Activated naive CD8-positive, alpha-beta T cell (primary cell): ENCODE data around the gene AMBRA1.

Source experiments
- H3K27ac Mint-ChIP-seq: one replicate; pipeline ENCODE4 v1.8.0; 2021; ENCODE audit warnings: mixed read lengths
- H3K27me3 Mint-ChIP-seq: one replicate; pipeline ENCODE4 v1.8.0; 2021; ENCODE audit warnings: mixed read lengths
- H3K36me3 Mint-ChIP-seq: one replicate; pipeline ENCODE4 v1.8.0; 2021; ENCODE audit warnings: mixed read lengths
- H3K4me1 Mint-ChIP-seq: one replicate; pipeline ENCODE4 v1.8.0; 2021; ENCODE audit warnings: low read depth, mixed read lengths
- H3K4me3 Mint-ChIP-seq: one replicate; pipeline ENCODE4 v1.8.0; 2021; ENCODE audit warnings: mild to moderate bottlenecking, mixed read lengths
- H3K9me3 Mint-ChIP-seq: one replicate; pipeline ENCODE4 v1.8.0; 2021; ENCODE audit warnings: low read depth, mixed read lengths

Gene AMBRA1

DNA sequence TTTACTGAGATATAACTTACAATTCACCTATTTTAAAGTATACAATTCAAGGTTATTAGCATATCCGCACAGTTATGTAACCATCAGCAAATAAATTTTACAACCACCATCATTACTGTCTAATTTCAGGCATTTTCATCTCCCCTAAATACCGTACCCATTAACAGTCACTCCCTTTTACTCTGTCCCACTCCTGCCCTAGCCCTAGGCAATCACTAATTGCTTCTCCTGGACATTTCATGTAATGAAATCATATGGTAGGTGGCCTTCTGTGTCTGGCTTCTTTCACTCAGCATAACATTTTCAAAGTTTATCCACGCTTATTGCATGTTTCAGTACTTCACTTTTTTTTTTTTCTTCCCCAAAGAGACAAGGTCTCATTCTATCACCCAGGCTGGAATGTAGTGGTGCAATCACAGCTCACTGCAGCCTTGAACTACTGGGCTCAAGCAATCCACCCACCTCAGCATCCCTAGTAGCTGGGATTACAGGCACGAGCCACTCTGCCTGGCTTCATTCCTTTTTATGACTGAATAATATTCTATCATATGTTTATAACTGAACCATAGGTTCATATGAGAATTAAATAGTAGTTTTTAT lies 140.8 kb downstream of the AMBRA1 start:
- Mint-ChIP-seq H3K27me3 (no peaks in the 10 kb centered on the region), H3K4me1 (peaks cover 22% of the 10 kb centered on the region), H3K27ac (no peak overlapping the region), H3K9me3 (no peaks in the 10 kb centered on the region), H3K4me3 (no peak overlapping the region), H3K36me3 (peaks cover 9% of the 10 kb centered on the region)

DNA sequence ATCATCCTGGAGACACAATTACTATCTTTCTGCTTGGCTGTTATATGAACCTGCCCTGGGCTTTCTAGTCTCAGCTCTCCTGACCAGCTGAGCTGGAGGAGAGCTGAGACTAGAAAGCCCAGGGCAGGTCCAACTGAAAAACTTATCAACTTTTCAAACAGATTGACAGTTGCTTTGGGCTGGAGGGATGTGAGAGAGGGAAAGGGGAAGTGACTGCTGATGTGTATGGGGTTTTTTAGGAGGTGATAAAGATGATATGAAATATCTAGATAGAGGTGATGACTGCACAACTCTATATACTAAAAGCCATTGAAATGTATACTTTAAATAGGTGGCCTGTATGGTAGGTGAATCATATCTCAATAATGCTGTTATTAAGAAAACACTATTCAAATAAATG lies 142.1 kb downstream of the AMBRA1 start:
- Mint-ChIP-seq H3K4me1 (peaks cover 21% of the 10 kb centered on the region), H3K27ac (no peak overlapping the region), H3K27me3 (no peaks in the 10 kb centered on the region), H3K4me3 (no peak overlapping the region), H3K9me3 (no peaks in the 10 kb centered on the region), H3K36me3 (peaks cover 9% of the 10 kb centered on the region)

- H3K27ac Mint-ChIP-seq, result no peak overlapping the region
- peaks cover 7% of the 10 kb centered on the region for H3K36me3 Mint-ChIP-seq
- H3K4me1 Mint-ChIP-seq, result peaks cover 17% of the 10 kb centered on the region
- no peaks in the 10 kb centered on the region for H3K27me3 Mint-ChIP-seq
- no peaks in the 10 kb centered on the region for H3K9me3 Mint-ChIP-seq
- H3K4me3 Mint-ChIP-seq, result no peak overlapping the region
These were observed 142.9 kb downstream of the AMBRA1 start for GRCh38 chr11:46450846-46451477.

DNA sequence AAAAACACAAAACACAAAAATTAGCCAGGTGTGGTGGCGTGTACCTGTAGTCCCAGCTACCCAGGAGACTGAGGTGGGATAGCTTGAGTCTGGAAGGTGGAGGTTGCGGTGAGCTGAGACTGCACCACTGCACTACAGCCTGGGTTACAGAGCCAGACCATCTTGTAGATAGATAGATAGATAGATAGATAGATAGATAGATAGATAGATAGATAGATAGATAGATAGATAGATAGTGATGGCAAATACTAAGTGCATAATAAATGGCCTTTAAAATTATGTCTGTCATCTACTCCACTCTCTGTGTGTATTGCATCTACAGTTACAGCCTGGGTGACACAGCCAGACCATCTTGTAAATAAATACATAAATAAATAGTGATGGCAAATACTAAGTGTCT lies 146.3 kb downstream of the AMBRA1 start:
- H3K9me3 Mint-ChIP-seq, result no peaks in the 10 kb centered on the region
- no peak overlapping the region for H3K4me3 Mint-ChIP-seq
- no peaks in the 10 kb centered on the region for H3K27me3 Mint-ChIP-seq
- no peak overlapping the region for H3K27ac Mint-ChIP-seq
- H3K36me3 Mint-ChIP-seq, result peaks cover 4% of the 10 kb centered on the region
- peaks cover 14% of the 10 kb centered on the region for H3K4me1 Mint-ChIP-seq

GRCh38 chr11:46445920-46446771 lies 147.7 kb downstream of the AMBRA1 start:
- Mint-ChIP-seq H3K27ac (no peak overlapping the region), H3K36me3 (peaks cover 4% of the 10 kb centered on the region)

DNA sequence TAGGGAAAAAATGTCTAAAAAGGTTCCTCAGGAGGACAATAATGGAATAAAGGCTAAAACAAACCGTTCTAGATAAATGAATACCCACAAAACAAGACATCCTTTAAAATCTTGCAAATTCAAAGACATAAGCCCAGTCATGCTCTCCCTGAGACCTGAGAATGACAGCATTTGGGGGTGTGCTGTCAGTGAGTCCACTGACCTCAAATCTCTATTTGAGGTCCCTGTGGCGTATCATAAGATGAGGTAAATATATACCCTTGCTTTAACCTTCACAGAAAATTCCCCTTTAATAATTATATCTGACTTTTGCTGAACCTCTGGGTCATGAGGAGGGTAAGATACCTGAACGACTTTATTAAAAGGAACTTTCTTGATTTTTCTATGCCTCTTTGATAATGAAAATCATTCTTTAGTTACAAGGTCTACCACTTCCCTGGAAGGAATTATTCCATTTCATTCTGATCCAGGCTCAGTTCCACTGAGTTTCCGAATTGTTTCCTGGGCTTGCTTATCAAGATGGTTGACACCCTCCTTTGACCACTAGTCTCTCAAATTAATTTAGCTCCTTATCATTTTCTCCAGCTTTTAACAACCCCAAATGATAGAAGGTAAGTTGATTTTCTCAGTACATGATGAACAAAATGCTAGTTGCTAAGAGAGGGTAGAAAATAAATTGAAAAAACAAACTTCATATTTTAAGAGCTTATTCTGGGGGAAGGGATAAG lies 148.5 kb downstream of the AMBRA1 start:
- Mint-ChIP-seq H3K27ac (no peak overlapping the region), H3K4me1 (peaks cover 12% of the 10 kb centered on the region), H3K27me3 (no peaks in the 10 kb centered on the region), H3K4me3 (no peak overlapping the region), H3K9me3 (no peaks in the 10 kb centered on the region), H3K36me3 (peaks cover 8% of the 10 kb centered on the region)

More at GRCh38 chr11:46445920-46446771, 147.7 kb downstream of the AMBRA1 start:
- Mint-ChIP-seq H3K4me1 (peaks cover 12% of the 10 kb centered on the region), H3K27me3 (no peaks in the 10 kb centered on the region), H3K4me3 (no peak overlapping the region), H3K9me3 (no peaks in the 10 kb centered on the region)

DNA sequence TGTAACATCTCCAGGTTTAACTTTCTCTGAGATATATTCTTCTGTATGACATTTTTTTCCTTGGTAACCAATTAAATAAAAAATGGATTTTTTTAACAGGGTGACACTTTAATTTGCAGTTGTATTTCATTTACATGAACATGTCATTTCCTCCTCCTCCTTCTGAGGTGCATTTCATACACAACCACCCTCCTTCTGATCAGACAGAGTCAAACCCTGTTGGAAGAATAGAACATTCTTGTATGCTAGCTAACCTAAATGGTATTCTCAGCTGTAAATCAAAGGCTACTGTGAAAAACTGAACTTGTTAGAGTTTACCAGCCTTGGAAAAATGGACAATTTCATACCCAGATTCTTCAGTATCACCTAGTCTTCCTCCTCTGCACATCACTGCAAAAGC lies 149.5 kb downstream of the AMBRA1 start:
- peaks cover 10% of the 10 kb centered on the region for H3K4me1 Mint-ChIP-seq
- peaks cover 9% of the 10 kb centered on the region for H3K36me3 Mint-ChIP-seq
- no peak overlapping the region for H3K27ac Mint-ChIP-seq
- no peaks in the 10 kb centered on the region for H3K27me3 Mint-ChIP-seq
- no peak overlapping the region for H3K4me3 Mint-ChIP-seq
- H3K9me3 Mint-ChIP-seq, result no peaks in the 10 kb centered on the region

DNA sequence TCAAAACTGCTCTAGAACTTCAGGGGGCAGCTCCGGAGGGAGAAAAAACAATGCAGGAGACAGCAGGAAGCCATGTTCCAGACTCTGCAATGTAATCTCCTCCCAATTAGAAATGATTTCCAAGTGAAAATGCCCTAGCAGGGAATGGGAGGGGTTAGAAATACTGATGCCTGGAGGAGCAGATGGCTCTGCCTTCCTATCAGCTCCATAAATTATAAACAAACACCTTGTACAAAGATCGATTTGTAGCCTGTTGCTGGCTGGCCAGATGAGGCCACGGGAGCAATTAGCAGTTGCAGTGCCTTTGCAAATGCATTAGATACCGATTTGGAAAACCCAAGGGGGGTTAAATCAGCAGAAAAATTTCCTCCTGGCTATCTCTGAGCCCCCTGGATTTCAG lies 155.6 kb downstream of the AMBRA1 start:
- Mint-ChIP-seq H3K36me3 (peaks cover 11% of the 10 kb centered on the region), H3K27ac (no peak overlapping the region), H3K4me3 (no peak overlapping the region), H3K4me1 (no peaks in the 10 kb centered on the region), H3K27me3 (no peaks in the 10 kb centered on the region), H3K9me3 (no peaks in the 10 kb centered on the region)

- no peaks in the 10 kb centered on the region for H3K9me3 Mint-ChIP-seq
- H3K27ac Mint-ChIP-seq, result no peak overlapping the region
- H3K27me3 Mint-ChIP-seq, result no peaks in the 10 kb centered on the region
- H3K4me3 Mint-ChIP-seq, result no peak overlapping the region
- no peaks in the 10 kb centered on the region for H3K4me1 Mint-ChIP-seq
- peaks cover 13% of the 10 kb centered on the region for H3K36me3 Mint-ChIP-seq
These were observed 156.6 kb downstream of the AMBRA1 start for GRCh38 chr11:46437122-46437689.

DNA sequence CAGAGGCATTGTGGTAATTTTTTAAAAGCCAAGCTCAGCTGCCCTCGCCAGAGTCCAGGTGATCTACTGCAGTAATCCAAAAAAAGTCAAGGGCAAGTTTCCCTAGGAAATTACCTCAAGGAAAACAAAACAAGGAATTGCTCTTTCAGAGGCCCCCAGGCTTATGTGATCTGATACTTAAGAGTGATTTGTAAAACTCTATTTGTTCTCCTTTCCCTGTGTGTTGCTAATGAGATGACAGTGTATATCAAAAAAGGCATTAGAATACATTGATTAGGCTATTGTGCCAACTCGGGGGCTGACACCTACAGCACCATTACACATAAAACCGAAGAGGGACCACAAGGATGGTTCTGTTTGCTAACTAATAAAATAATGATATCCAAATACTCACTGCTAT lies 157.7 kb downstream of the AMBRA1 start:
- no peaks in the 10 kb centered on the region for H3K4me1 Mint-ChIP-seq
- peaks cover 13% of the 10 kb centered on the region for H3K36me3 Mint-ChIP-seq
- no peak overlapping the region for H3K4me3 Mint-ChIP-seq
- H3K27me3 Mint-ChIP-seq, result no peaks in the 10 kb centered on the region
- H3K27ac Mint-ChIP-seq, result no peak overlapping the region
- no peaks in the 10 kb centered on the region for H3K9me3 Mint-ChIP-seq

DNA sequence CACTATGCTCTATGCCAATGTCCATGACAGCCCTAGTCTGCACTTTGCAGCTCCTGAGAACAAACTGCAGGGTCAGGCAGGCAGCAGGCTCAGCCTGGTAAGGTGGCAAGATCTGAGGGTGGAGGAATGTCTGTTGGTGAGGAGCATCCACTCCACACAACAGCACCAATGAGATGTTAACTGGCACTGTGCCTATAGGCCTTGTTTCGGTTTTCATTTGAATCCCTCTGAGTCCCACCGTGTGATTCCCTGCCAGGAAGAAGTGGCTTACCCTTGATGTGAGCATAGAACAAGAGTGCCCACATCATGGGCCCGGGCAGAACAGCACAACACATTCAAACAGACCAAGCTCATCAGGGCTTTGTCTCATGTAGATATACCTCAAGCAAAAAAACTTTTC lies 158.1 kb downstream of the AMBRA1 start:
- peaks cover 10% of the 10 kb centered on the region for H3K36me3 Mint-ChIP-seq
- H3K4me1 Mint-ChIP-seq, result no peaks in the 10 kb centered on the region
- no peaks in the 10 kb centered on the region for H3K9me3 Mint-ChIP-seq
- H3K27me3 Mint-ChIP-seq, result no peaks in the 10 kb centered on the region
- no peak overlapping the region for H3K27ac Mint-ChIP-seq
- H3K4me3 Mint-ChIP-seq, result no peak overlapping the region

DNA sequence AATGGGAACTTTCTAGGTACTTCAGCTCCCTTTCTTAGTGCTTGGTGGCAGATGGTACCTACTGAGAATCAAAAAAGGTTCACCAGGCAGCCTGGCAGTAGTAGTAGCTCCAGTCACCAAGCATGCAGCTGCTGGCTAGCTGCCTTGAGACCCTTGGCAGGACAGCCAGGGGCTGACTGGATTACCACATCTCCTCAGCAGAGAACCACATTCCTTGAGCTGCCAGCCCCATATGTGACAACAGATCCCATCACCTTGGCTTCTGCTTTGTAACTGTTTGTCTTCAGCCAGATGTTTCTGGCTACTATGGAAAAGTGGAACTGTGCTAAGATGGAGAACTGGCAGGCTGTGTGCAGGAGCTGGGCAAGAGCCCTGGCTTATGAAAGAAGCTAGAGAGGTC lies 162.6 kb downstream of the AMBRA1 start:
- no peak overlapping the region for H3K4me3 Mint-ChIP-seq
- H3K4me1 Mint-ChIP-seq, result no peaks in the 10 kb centered on the region
- no peaks in the 10 kb centered on the region for H3K27me3 Mint-ChIP-seq
- H3K27ac Mint-ChIP-seq, result no peak overlapping the region
- no peaks in the 10 kb centered on the region for H3K9me3 Mint-ChIP-seq
- peaks cover 15% of the 10 kb centered on the region for H3K36me3 Mint-ChIP-seq

DNA sequence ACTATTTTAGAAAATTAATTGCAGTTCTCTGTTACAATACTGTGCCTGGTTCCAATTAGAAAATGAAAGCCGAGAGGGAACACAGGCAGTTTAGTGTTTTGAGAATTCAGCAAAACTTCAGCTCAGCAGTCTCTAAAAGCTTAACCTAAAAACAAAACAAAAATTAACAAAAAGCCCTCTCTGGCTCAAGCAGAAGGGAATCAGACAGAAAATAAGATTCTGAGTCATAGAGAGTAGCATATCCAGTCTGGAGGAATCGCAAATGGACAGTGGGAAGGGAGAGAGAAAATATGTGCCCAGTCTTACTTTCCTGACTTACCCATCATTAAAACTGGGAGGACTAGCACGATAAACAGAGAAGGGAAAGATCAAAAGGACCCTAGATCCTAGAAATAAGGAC lies 164.1 kb downstream of the AMBRA1 start:
- Mint-ChIP-seq H3K4me3 (no peak overlapping the region), H3K9me3 (no peaks in the 10 kb centered on the region), H3K27ac (no peak overlapping the region), H3K36me3 (peaks cover 13% of the 10 kb centered on the region), H3K4me1 (no peaks in the 10 kb centered on the region), H3K27me3 (no peaks in the 10 kb centered on the region)

DNA sequence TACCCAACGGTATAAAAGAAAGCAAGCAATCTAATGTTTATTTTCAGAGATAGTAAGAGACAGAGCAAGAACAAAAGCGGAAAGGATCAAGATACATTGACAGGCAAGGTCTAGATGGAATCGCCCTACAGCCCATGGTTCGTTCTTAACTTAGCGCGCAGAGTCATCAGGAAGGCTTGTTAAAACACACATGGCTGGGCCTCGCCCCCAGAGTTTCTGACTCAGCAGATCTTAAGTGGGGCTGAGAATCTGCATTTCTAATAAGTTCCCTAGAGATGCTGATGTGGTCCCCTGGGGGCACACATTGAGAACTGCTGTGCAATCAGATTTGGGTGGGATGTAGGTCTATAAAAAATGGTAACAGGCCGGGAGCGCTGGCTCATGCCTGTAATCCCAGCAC lies 166.5 kb downstream of the AMBRA1 start:
- no peaks in the 10 kb centered on the region for H3K9me3 Mint-ChIP-seq
- peaks cover 13% of the 10 kb centered on the region for H3K36me3 Mint-ChIP-seq
- H3K27ac Mint-ChIP-seq, result no peak overlapping the region
- H3K4me3 Mint-ChIP-seq, result no peak overlapping the region
- H3K27me3 Mint-ChIP-seq, result no peaks in the 10 kb centered on the region
- H3K4me1 Mint-ChIP-seq, result no peaks in the 10 kb centered on the region
